IMR-90 (cell line): ENCODE data around the gene TP53TG5. TPM values are rescaled to one million over a fixed set of nuclear protein-coding genes. Genes with fewer than 3 reads are reported as not detected.

ENCODE experiments used
- ATAC-seq: fragments of 200-7000 bp; cut with Tn5 transposase; 2 replicates; pipeline ENCODE4 v1.9.1; 2020; ENCODE audit warnings: low read depth, mild to moderate bottlenecking, moderate library complexity
- BruUV-seq: library from RNA; stranded (reverse); fragments of 400-500 nt; replicated peaks from 2 replicates; lab custom pipeline; 2021; lab: Mats Ljungman, UMichigan
- CTCF ChIA-PET: fragments of 300-600 bp; formaldehyde crosslinking; extraction: SDS; loops from one replicate; lab custom pipeline; 2021; ENCODE audit warnings: antibody characterized with exemption; lab: Yijun Ruan, JAX
- POLR2A ChIA-PET: fragments of 300-600 bp; sonication (Branson Sonifier 250); formaldehyde crosslinking; loops from one replicate; lab custom pipeline; 2022; ENCODE audit warnings: antibody characterized with exemption; ENCODE audit not compliant: unreplicated experiment; lab: Charles Lee
- DNase-seq: peaks from one replicate; pipeline ENCODE4 v3.0.0; 2013
- H2AFZ ChIP-seq: replicated peaks from 2 replicates; pipeline ENCODE3; 2013; ENCODE audit warnings: low read length, mild to moderate bottlenecking; ENCODE audit not compliant: poor library complexity
- H2AK5ac ChIP-seq: 2 replicates; pipeline ENCODE4 v1.6.1; 2013; ENCODE audit warnings: low read depth, low read length, inconsistent platforms
- H2AK9ac ChIP-seq: replicated peaks from 2 replicates; pipeline ENCODE3; 2013; ENCODE audit warnings: mild to moderate bottlenecking, low read depth, low read length, moderate library complexity; ENCODE audit not compliant: poor library complexity
- H2BK120ac ChIP-seq: 2 replicates; pipeline ENCODE4 v1.6.1; 2013; ENCODE audit warnings: low read depth, low read length, inconsistent platforms
- H2BK15ac ChIP-seq: 3 replicates; pipeline ENCODE4 v1.6.1; 2013; ENCODE audit warnings: low read depth, low read length, inconsistent platforms
- H2BK20ac ChIP-seq: 2 replicates; pipeline ENCODE4 v1.6.1; 2013; ENCODE audit warnings: low read depth, mild to moderate bottlenecking, inconsistent platforms, low read length, moderate library complexity
- H2BK5ac ChIP-seq: 2 replicates; pipeline ENCODE4 v1.6.1; 2013; ENCODE audit warnings: mild to moderate bottlenecking, low read depth, low read length, inconsistent platforms; ENCODE audit not compliant: poor library complexity, severe bottlenecking
- H3K14ac ChIP-seq: replicated peaks from 2 replicates; pipeline ENCODE4 v1.6.1; 2013; ENCODE audit warnings: low read depth, low read length, inconsistent platforms
- H3K18ac ChIP-seq: 2 replicates; pipeline ENCODE4 v1.6.1; 2013; ENCODE audit warnings: low read depth, low read length, control low read depth
- H3K23ac ChIP-seq: 2 replicates; pipeline ENCODE4 v1.6.1; 2013; ENCODE audit warnings: low read depth, low read length, inconsistent platforms
- H3K27ac ChIP-seq: 2 replicates; pipeline ENCODE4 v1.5.1; 2013; ENCODE audit warnings: mild to moderate bottlenecking, control low read depth, low read length; ENCODE audit not compliant: insufficient read depth
- H3K27me3 ChIP-seq: 2 replicates; pipeline ENCODE4 v1.6.1; 2013; ENCODE audit warnings: low read length; ENCODE audit not compliant: control insufficient read depth, insufficient read depth
- H3K36me3 ChIP-seq: 2 replicates; pipeline ENCODE4 v1.6.1; 2013; ENCODE audit warnings: low read length, mixed read lengths; ENCODE audit not compliant: control insufficient read depth, insufficient read depth
- H3K4ac ChIP-seq: 2 replicates; pipeline ENCODE4 v1.6.1; 2013; ENCODE audit warnings: low read depth, low read length, inconsistent platforms
- H3K4me1 ChIP-seq: 2 replicates; pipeline ENCODE4 v1.6.1; 2013; ENCODE audit warnings: low read length, mixed read lengths; ENCODE audit not compliant: control insufficient read depth, insufficient read depth
- H3K4me2 ChIP-seq: 2 replicates; pipeline ENCODE4 v1.6.1; 2013; ENCODE audit warnings: low read depth, mild to moderate bottlenecking, control low read depth, low read length, moderate library complexity
- H3K4me3 ChIP-seq: 2 replicates; pipeline ENCODE4 v1.5.1; 2013; ENCODE audit warnings: low read depth, mild to moderate bottlenecking, control low read depth, low read length, moderate library complexity; ENCODE audit not compliant: insufficient read depth
- H3K56ac ChIP-seq: 2 replicates; pipeline ENCODE4 v1.6.1; 2013; ENCODE audit warnings: low read length, inconsistent platforms; ENCODE audit not compliant: insufficient read depth; ENCODE audit errors: extremely low read depth
- H3K79me1 ChIP-seq, 2 experiments: 2 replicates each; pipeline ENCODE4 v1.6.1; 2013; ENCODE audit warnings: low read length in 2 of 2, inconsistent platforms in 1 of 2, low read depth in 1 of 2
- H3K9ac ChIP-seq: 2 replicates; pipeline ENCODE4 v1.6.1; 2013; ENCODE audit warnings: low read depth, low read length, control low read depth
- H3K9me1 ChIP-seq: 2 replicates; pipeline ENCODE4 v1.6.1; 2013; ENCODE audit warnings: low read length, inconsistent platforms; ENCODE audit not compliant: insufficient read depth
- H3K9me3 ChIP-seq: 2 replicates; pipeline ENCODE4 v1.6.1; 2013; ENCODE audit warnings: low read length; ENCODE audit not compliant: control insufficient read depth, insufficient read depth
- H4K20me1 ChIP-seq: 2 replicates; pipeline ENCODE4 v1.6.1; 2013; ENCODE audit warnings: low read length, inconsistent platforms; ENCODE audit not compliant: insufficient read depth
- H4K5ac ChIP-seq: 2 replicates; pipeline ENCODE4 v1.6.1; 2013; ENCODE audit warnings: mild to moderate bottlenecking, low read depth, low read length, control low read depth
- H4K8ac ChIP-seq, 2 experiments: 2 replicates each; pipeline ENCODE4 v1.6.1; 2013; ENCODE audit warnings: low read depth in 2 of 2, low read length in 2 of 2, control low read depth in 1 of 2, inconsistent platforms in 1 of 2
- H4K91ac ChIP-seq: 2 replicates; pipeline ENCODE4 v1.6.1; 2013; ENCODE audit warnings: low read depth, low read length, inconsistent platforms; ENCODE audit not compliant: insufficient read depth
- CHD1 ChIP-seq: IDR thresholded peaks from 2 replicates; pipeline ENCODE4 v1.6.1; 2012; ENCODE audit warnings: low read depth, low read length, improper control_type of control experiment
- FOS ChIP-seq: fragments of 150-350 bp; IDR thresholded peaks from 2 replicates; pipeline ENCODE4 v1.6.1; 2016; ENCODE audit warnings: low read depth, low read length
- MAZ ChIP-seq: IDR thresholded peaks from 2 replicates; pipeline ENCODE4 v1.6.1; 2012; ENCODE audit warnings: low read depth, mild to moderate bottlenecking, low read length, improper control_type of control experiment, moderate library complexity, borderline replicate concordance
- RFX5 ChIP-seq: IDR thresholded peaks from 2 replicates; pipeline ENCODE4 v1.8.0; 2012; ENCODE audit warnings: low read depth, mild to moderate bottlenecking, low read length, moderate library complexity
- WGBS, 2 experiments: methylation state at CpG; one replicate each; pipeline versions ENCODE4 v1.1.5 to v1.1.7; 2013; ENCODE audit warnings: missing lambda C conversion rate in 2 of 2; ENCODE audit not compliant: insufficient read length in 1 of 2; ENCODE audit errors: extremely low coverage in 2 of 2; 5-methylcytosine and 5-hydroxymethylcytosine counted together
- dilution Hi-C: fragments of 300-500 bp; cut with HindIII; formaldehyde crosslinking; loops from one replicate; pipeline ENCODE4 v1.14.3; 2018; ENCODE audit warnings: low sequenced_read_pairs; ENCODE audit not compliant: unreplicated experiment
- in situ Hi-C: fragments of 300-500 bp; cut with MboI; formaldehyde crosslinking; loops from 3 replicates; pipeline ENCODE4 v1.14.3; 2019; ENCODE audit warnings: low sequenced_read_pairs, inconsistent platforms, mixed read lengths
- intact Hi-C: fragments of 100-400 bp; cut with micrococcal nuclease; formaldehyde crosslinking; loops from 2 replicates; pipeline ENCODE4 v1.10.0; 2022
- polyA plus RNA-seq, 3 experiments: library from polyadenylated mRNA; depleted of rRNA; stranded (reverse); fragments of >200 nt; gene quantifications; 2 replicates each; pipeline ENCODE4 v1.2.3, GENCODE V29; 2012; ENCODE audit warnings: low replicate concordance in 1 of 3
- total RNA-seq: library from RNA; depleted of rRNA; stranded (reverse); fragments of >200 nt; gene quantifications from 2 replicates; pipeline ENCODE4 v1.2.3, GENCODE V29; 2012
- TF ChIP-seq, protein P1 (sequence below): fragments of 150-350 bp; IDR thresholded peaks from 2 replicates; pipeline ENCODE4 v1.6.1; 2016; ENCODE audit warnings: low read depth, mild to moderate bottlenecking, low read length, moderate library complexity, borderline replicate concordance

TP53TG5 gene
- total and polyA plus RNA-seq, 2 of the 4 experiments (the other 2 are of a cell fraction), result not detected

DNA sequence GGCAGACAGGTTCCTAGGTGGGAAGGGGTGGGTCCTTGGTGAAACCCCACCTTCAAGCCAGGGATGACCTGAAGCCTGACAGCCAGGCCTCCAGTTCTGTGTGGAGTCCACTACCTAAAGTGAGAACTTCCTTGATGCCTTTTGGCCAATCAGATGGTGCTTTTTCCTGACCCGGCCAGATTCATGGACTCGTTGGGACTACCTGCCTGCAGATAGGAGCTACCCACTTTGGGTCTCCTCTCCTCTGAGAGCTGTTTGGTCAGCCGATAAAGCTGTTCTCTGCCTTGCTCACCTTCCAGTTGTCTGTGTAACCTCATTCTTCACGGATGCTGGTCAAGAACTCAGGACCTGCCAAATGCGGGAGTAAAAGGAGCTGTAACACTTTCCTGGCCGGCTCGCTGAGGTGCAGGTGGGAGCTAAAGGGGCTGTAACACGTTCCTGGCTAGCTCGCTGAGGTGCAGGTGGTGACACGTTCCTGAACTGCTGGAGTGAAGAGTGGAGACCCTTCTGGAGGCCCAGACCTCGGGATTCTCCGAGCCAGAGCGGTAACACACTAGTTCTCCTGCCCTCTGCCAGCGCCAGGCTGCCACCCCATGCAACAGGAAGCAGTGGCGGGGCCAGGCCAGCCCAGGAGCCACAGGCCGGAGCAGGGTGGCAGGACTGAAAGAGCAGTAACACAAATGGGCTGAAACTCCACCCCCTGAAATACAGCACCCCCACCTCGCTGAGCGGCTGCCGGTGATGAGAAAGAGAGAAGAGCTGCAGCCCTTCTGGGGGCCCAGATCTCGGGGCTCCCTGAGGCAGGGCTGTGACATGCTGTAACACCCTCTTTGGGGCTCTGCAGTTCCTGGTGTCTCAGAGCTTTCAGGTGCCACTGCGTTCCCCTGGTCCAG, 16.3 kb upstream of the TP53TG5 start:
- CTCF ChIA-PET, result interaction anchor here (0.9 kb wide), 1 partner anchor 21 kb away, joined by 4 read pairs; no protein-coding TSS in a partner anchor
- H2BK15ac ChIP-seq, result no peak overlapping the region
- H2BK120ac ChIP-seq, result no peak overlapping the region
- H3K14ac ChIP-seq, result no peak overlapping the region
- no peak overlapping the region for H2AK9ac ChIP-seq
- H3K18ac ChIP-seq, result no peak overlapping the region
- H3K23ac ChIP-seq, result no peak overlapping the region
- H2AFZ ChIP-seq, result no peak overlapping the region
- no peak overlapping the region for H3K4me2 ChIP-seq
- ATAC-seq, result no peak
- H3K9me1 ChIP-seq, result no peaks in the 10 kb centered on the region
- no peak overlapping the region for H3K4me3 ChIP-seq
- TF ChIP-seq FOS (no peak), MAZ (no peak), CHD1 (no peak), RFX5 (no peak)
- TF ChIP-seq, protein P1, sequence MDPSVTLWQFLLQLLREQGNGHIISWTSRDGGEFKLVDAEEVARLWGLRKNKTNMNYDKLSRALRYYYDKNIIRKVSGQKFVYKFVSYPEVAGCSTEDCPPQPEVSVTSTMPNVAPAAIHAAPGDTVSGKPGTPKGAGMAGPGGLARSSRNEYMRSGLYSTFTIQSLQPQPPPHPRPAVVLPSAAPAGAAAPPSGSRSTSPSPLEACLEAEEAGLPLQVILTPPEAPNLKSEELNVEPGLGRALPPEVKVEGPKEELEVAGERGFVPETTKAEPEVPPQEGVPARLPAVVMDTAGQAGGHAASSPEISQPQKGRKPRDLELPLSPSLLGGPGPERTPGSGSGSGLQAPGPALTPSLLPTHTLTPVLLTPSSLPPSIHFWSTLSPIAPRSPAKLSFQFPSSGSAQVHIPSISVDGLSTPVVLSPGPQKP, result no peak
- H4K5ac ChIP-seq, result no peak overlapping the region
- H3K56ac ChIP-seq, result no peak overlapping the region
- H4K91ac ChIP-seq, result no peak overlapping the region
- WGBS, 2 experiments, result 84% methylated on average over 9 of the region's 21 CpGs; no CpG with 5 or more reads in 1 of the 2 experiments
- intact Hi-C loops (no loop called here), dilution Hi-C loops (no loop called here), in situ Hi-C loops (no loop called here)
- H3K36me3 ChIP-seq, result no peaks in the 10 kb centered on the region
- no peak overlapping the region for H3K4ac ChIP-seq
- H3K9me3 ChIP-seq, result no peaks in the 10 kb centered on the region
- no peaks in the 10 kb centered on the region for H3K27me3 ChIP-seq
- H2AK5ac ChIP-seq, result no peak overlapping the region
- H2BK20ac ChIP-seq, result no peak overlapping the region
- DNase-seq, result no peak
- H3K79me1 ChIP-seq, result no peaks in the 10 kb centered on the region
- no peaks in the 10 kb centered on the region for H4K20me1 ChIP-seq
- no peak overlapping the region for H3K27ac ChIP-seq
- H4K8ac ChIP-seq, result no peak overlapping the region
- no TSS peak for BruUV-seq
- POLR2A ChIA-PET, result no interaction called here
- no peak overlapping the region for H2BK5ac ChIP-seq
- H3K4me1 ChIP-seq, result no peaks in the 10 kb centered on the region
- H3K9ac ChIP-seq, result no peak overlapping the region
